LNCaP clone FGC (cell line): Measurements from ENCODE around the gene GPRC5D.

ENCODE experiments used
- DNase-seq: peaks from one replicate; pipeline ENCODE4 v3.0.0-alpha.2; 2011; ENCODE audit warnings: low read depth
- H3K4me3 ChIP-seq: 2 replicates; pipeline ENCODE4 v1.5.1; 2011; ENCODE audit warnings: mild to moderate bottlenecking, low read depth, low read length, control low read depth
- TF ChIP-seq, protein P1 (sequence below): IDR thresholded peaks from 2 replicates; pipeline ENCODE4 v1.5.1; 2012; ENCODE audit warnings: mild to moderate bottlenecking; ENCODE audit not compliant: control insufficient read depth, insufficient read depth; ENCODE audit errors: extremely low read depth

GPRC5D gene

GRCh38 chr12:12915656-12916055 lies 36.3 kb downstream of the GPRC5D start:
- no peak for DNase-seq
- no peak overlapping the region for H3K4me3 ChIP-seq
- TF ChIP-seq, protein P1, sequence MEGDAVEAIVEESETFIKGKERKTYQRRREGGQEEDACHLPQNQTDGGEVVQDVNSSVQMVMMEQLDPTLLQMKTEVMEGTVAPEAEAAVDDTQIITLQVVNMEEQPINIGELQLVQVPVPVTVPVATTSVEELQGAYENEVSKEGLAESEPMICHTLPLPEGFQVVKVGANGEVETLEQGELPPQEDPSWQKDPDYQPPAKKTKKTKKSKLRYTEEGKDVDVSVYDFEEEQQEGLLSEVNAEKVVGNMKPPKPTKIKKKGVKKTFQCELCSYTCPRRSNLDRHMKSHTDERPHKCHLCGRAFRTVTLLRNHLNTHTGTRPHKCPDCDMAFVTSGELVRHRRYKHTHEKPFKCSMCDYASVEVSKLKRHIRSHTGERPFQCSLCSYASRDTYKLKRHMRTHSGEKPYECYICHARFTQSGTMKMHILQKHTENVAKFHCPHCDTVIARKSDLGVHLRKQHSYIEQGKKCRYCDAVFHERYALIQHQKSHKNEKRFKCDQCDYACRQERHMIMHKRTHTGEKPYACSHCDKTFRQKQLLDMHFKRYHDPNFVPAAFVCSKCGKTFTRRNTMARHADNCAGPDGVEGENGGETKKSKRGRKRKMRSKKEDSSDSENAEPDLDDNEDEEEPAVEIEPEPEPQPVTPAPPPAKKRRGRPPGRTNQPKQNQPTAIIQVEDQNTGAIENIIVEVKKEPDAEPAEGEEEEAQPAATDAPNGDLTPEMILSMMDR, result no peak

DNA sequence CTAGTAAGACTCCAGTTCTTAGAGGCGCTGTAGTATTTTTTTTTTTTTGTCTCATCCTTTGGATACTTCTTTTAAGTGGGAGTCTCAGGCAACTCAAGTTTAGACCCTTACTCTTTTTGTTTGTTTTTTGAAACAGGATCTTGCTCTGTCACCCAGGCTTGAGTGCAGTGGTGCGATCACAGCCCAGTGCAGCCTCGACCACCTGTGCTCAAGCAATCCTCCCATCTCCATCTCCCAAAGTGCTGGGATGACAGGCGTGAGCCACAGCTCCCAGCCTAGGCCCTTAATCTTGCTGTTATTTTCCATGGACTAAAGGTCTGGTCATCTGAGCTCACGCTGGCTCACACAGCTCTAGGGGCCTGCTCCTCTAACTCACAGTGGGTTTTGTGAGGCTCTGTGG lies 39.3 kb downstream of the GPRC5D start:
- no peak for DNase-seq
- no peak overlapping the region for H3K4me3 ChIP-seq
- TF ChIP-seq, protein P1, result no peak

DNA sequence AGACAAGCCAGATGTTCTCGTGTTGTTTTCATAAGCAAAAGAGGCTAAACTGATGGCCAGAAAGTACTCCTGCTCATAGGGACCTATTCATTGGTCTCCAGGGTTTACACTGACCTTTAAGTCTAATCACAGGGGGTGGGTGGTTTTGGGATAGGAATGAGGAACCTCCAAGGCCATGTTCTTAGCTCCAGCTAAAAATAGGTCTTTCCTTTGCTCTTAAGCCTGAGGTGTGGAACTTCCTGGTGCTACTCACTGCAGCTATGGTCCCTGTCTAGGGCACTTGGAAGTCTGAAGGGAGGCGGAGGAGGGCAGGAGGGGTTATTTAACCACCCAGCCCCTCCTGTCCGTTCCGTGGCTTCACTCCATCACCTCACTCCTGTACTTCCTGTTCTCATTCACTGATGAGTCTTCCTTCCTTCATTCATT lies 42.0 kb downstream of the GPRC5D start:
- no peak for DNase-seq
- H3K4me3 ChIP-seq, result no peak overlapping the region
- TF ChIP-seq, protein P1, result no peak

- TF ChIP-seq, protein P1, result no peak
- no peak overlapping the region for H3K4me3 ChIP-seq
- DNase-seq, result no peak
Observed at GRCh38 chr12:12909228-12909994, 42.6 kb downstream of the GPRC5D start.

GRCh38 chr12:12908711-12909110 lies 43.3 kb downstream of the GPRC5D start:
- no peak overlapping the region for H3K4me3 ChIP-seq
- DNase-seq, result no peak
- TF ChIP-seq, protein P1, result no peak

GRCh38 chr12:12908252-12908651 lies 43.7 kb downstream of the GPRC5D start:
- DNase-seq, result no peak
- TF ChIP-seq, protein P1, result no peak
- H3K4me3 ChIP-seq, result no peak overlapping the region

- no peak overlapping the region for H3K4me3 ChIP-seq
- DNase-seq, result no peak
- TF ChIP-seq, protein P1, result no peak
Observed at GRCh38 chr12:12907552-12907951, 44.4 kb downstream of the GPRC5D start.
